Measurements from ENCODE around the gene WDFY2.
A peak's percentile ranks its signal among the peaks of the same experiment; 100 is the strongest.

Gene WDFY2

DNA sequence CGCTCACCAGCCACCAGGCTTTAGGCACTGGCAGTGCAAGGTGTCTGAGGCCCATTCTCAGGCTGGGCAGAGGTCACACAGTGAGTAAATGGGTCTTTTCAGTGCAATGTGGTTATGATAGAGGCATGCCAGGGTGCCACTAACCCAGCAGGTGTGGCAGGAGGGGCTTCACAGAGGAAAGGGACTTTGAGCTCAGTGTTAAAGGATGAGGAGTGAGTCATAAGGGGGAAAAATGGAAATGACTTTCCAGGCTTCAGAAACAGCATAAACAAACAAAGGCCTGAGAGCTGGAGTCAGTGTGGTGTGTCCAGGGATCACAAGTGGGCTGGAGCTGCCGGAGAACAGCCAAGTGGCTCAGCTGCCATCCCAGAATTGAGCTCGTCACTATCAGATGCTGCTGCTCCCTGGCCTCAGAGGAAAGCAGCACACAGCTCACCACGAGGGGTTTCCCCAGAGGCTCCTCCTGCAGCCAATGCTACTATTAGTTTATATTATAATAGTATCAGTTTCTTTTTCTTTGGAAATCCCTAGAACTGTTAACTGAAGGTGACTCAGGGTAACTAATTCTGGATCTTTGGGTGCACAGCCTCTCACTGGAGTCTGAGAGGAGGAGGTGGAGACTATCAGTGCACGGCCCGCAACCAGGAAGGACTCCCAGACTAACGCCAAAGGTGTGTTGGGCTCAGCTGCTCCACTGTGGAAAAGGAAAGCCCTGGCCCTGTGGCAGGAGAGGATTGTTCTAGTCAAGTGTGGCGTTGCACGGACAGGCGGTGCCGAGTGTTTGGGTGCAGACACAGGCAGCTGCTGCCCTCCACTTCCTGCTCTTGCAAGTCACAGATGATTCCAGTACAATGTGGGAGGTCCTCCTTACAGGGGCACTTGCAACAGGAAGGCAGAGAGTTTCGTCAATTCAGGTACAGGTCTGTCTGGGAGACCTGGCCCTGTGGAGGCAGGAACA lies 180.2 kb downstream of the WDFY2 start:
- no peak overlapping the region for H3K4me3 ChIP-seq (replicated peaks in 1 of 2; ENCODE audit: low read depth in 2 of 2, low read length in 2 of 2)
- DNase-seq (ENCODE audit: low read depth in 2 of 2), result peak; percentile 71 to 73
- TF ChIP-seq, protein P1, sequence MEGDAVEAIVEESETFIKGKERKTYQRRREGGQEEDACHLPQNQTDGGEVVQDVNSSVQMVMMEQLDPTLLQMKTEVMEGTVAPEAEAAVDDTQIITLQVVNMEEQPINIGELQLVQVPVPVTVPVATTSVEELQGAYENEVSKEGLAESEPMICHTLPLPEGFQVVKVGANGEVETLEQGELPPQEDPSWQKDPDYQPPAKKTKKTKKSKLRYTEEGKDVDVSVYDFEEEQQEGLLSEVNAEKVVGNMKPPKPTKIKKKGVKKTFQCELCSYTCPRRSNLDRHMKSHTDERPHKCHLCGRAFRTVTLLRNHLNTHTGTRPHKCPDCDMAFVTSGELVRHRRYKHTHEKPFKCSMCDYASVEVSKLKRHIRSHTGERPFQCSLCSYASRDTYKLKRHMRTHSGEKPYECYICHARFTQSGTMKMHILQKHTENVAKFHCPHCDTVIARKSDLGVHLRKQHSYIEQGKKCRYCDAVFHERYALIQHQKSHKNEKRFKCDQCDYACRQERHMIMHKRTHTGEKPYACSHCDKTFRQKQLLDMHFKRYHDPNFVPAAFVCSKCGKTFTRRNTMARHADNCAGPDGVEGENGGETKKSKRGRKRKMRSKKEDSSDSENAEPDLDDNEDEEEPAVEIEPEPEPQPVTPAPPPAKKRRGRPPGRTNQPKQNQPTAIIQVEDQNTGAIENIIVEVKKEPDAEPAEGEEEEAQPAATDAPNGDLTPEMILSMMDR (IDR thresholded peaks at IDR 0.05; ENCODE audit: low read depth, low read length), result no peak

DNA sequence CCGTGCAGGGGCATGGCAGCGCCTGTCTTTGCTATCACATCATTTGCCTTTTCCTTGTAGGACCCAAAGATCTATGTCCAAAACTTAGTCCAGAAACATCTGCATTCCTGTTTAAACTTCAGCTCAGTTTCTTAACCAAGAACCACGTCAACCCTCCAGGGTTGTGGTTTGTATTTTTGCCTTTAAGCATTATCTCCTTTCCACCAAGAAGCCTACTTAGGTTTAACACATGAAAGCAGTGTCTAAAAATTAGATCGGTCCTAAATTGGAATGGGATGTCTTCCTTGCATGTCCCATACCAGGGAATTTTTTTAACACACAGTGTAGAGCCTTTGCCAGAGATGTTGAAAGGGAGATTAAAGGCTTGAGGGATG lies 180.9 kb downstream of the WDFY2 start:
- no peak overlapping the region for H3K4me3 ChIP-seq (replicated peaks in 1 of 2; ENCODE audit: low read depth in 2 of 2, low read length in 2 of 2)
- TF ChIP-seq, protein P1 (IDR thresholded peaks at IDR 0.05; ENCODE audit: low read depth, low read length), result no peak
- DNase-seq (ENCODE audit: low read depth in 2 of 2), result no peak

DNA sequence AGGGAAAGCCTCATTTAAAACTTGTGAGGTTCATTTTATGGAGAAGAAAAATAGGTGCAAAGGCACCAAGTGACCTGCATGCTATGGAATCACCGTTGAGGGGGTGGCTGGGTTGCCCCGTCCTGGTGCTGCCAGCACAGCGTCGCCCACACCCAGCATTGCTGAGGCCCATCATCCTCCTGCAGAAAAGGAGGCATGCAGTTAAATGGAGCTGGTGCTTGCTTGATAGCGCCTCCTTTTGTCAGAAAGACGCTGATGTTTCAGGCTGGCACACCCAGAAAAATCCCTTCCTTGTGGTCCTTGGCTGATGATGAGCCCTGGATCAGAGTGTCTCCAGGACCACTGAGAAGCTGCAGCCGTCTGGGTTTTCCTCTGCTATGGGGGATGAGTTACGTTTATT lies 182.8 kb downstream of the WDFY2 start:
- no peak for DNase-seq (ENCODE audit: low read depth in 2 of 2)
- no peak overlapping the region for H3K4me3 ChIP-seq (replicated peaks in 1 of 2; ENCODE audit: low read depth in 2 of 2, low read length in 2 of 2)
- TF ChIP-seq, protein P1 (IDR thresholded peaks at IDR 0.05; ENCODE audit: low read depth, low read length), result peak; percentile 3

DNA sequence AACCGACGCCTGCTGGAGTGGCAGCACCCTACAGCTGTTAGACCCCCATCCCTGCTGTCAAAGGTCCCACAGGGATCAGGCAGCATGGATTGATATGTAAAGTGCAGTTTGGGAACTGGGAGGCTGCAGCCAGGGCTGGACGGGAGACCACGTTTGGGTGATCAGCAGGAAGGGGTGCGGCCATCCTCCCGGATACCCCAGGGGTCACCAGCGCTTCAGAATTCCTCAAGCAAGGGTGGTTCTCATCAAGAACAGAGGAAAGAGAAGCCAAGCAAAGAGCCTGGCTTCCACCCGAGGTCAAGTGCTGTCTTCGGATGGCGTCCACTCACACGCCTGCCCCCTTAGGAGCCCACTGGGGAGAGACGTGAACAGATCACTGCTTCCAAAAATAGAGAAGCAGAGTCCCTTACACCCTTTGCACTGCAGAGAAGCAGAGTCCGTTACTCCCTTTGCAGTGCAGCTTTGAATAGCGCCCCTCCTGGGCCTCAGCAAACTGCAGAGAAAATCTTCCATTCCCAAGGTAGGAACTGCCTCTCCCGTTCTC lies 184.2 kb downstream of the WDFY2 start:
- TF ChIP-seq, protein P1 (IDR thresholded peaks at IDR 0.05; ENCODE audit: low read depth, low read length), result peak; percentile 27
- H3K4me3 ChIP-seq (replicated peaks in 1 of 2; ENCODE audit: low read depth in 2 of 2, low read length in 2 of 2), result no peak overlapping the region
- no peak for DNase-seq (ENCODE audit: low read depth in 2 of 2)

GRCh38 chr13:51768976-51769375 lies 184.7 kb downstream of the WDFY2 start:
- TF ChIP-seq, protein P1 (IDR thresholded peaks at IDR 0.05; ENCODE audit: low read depth, low read length), result no peak
- no peak overlapping the region for H3K4me3 ChIP-seq (replicated peaks in 1 of 2; ENCODE audit: low read depth in 2 of 2, low read length in 2 of 2)
- DNase-seq (ENCODE audit: low read depth in 2 of 2), result no peak

- TF ChIP-seq, protein P1 (IDR thresholded peaks at IDR 0.05; ENCODE audit: low read depth, low read length), result no peak
- peak; percentile 32 to 35 for DNase-seq (ENCODE audit: low read depth in 2 of 2)
- H3K4me3 ChIP-seq (replicated peaks in 1 of 2; ENCODE audit: low read depth in 2 of 2, low read length in 2 of 2), result no peak overlapping the region
These were observed 185.3 kb downstream of the WDFY2 start for GRCh38 chr13:51769455-51770127.
